NCI-H2196 (cell line): ENCODE results near the gene GOLPH3.

Experiments used
- DNase-seq: peaks from one replicate; lab custom pipeline; 2025; ENCODE audit not compliant: unreplicated experiment; lab: John Stamatoyannopoulos, UW

Gene GOLPH3

DNA sequence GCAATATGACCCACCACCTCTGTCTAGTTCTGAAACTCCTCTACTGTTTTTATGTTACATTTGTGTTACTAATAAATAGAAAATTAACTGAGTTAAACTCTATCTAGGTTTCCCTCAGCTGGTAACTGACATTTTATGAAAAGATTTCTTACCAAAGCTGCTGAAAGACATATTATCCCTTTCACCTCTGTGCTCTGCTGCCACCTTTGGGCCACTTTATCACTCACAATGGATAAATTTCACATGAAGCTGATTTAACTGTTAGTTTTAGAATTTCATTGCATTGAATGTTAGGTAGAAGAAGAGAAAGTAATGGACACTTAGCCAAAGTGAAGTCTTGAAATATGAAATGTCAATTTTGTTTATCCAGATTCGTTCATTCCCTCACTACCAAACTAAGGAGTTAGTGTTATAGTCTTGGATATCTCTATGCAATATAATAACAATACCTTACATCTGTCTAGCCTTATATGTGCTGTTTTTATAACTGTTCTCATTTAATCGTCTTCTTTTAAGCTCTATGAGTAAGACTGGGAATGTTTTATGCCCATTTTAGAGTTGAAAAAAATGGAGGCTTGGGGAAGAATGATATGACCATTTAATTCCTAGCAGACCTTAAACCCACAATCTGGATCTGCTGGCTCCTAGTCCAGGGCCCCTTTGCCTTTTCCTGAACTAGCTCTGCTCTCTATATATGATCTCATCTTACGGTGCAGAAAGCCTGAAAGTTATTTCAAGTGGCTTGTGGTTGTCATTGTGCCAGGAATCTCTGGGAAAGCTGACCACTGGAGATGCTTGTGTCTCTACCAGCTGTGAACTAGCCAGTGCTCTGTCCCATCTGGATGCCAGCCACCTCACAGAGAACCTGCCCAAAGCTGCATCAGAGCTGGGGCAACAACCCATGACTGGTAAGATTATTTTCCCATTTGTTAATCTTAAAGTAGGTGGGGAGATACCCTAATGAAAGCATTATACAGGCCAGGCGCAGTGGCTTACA, 97.1 kb downstream of the GOLPH3 start:
- DNase-seq: peak; percentile 62
